Natural killer cell (primary cell): Measurements from ENCODE around the gene SKIL. TPM values are rescaled to one million over a fixed set of nuclear protein-coding genes. Genes with fewer than 3 reads are reported as not detected.

Source experiments
- ATAC-seq, 3 donors: fragments of 150-1000 bp in 2 of 3; fragments of 200-7000 bp in 1 of 3; cut with Tn5 transposase; 1 replicate in 1 of 3; 2 replicates in 2 of 3; pipeline ENCODE4 v1.10.0; 2021; ENCODE audit warnings: mild to moderate bottlenecking in 2 of 3, moderate library complexity in 2 of 3
- DNase-seq, 2 donors: peaks; one replicate each; pipeline versions ENCODE4 v3.0.0 to v3.0.0-alpha.2; 2013 to 2021; ENCODE audit warnings: mixed read lengths in 1 of 2
- H3K27ac ChIP-seq: one replicate; pipeline ENCODE4 v1.5.1; 2013; ENCODE audit warnings: mild to moderate bottlenecking, low read length
- H3K27me3 ChIP-seq: one replicate; pipeline ENCODE4 v1.6.1; 2013; ENCODE audit warnings: low read length; ENCODE audit not compliant: control insufficient read depth, insufficient read depth
- H3K36me3 ChIP-seq: one replicate; pipeline ENCODE4 v1.6.1; 2013; ENCODE audit warnings: low read length; ENCODE audit not compliant: control insufficient read depth, insufficient read depth
- H3K4me1 ChIP-seq: one replicate; pipeline ENCODE4 v1.6.1; 2013; ENCODE audit warnings: low read length; ENCODE audit not compliant: control insufficient read depth, insufficient read depth
- H3K4me3 ChIP-seq: one replicate; pipeline ENCODE4 v1.5.1; 2013; ENCODE audit warnings: low read length
- H3K9me3 ChIP-seq: one replicate; pipeline ENCODE4 v1.6.1; 2013; ENCODE audit warnings: low read length; ENCODE audit not compliant: control insufficient read depth, insufficient read depth
- H3K27ac Mint-ChIP-seq, 2 donors: one replicate each; pipeline ENCODE4 v1.8.0; 2022; ENCODE audit warnings: mild to moderate bottlenecking in 2 of 2, mixed read lengths in 2 of 2, moderate library complexity in 1 of 2
- H3K27me3 Mint-ChIP-seq, 2 donors: one replicate each; pipeline ENCODE4 v1.8.0; 2022; ENCODE audit warnings: low read depth in 2 of 2, mixed read lengths in 2 of 2
- H3K36me3 Mint-ChIP-seq: one replicate; pipeline ENCODE4 v1.8.0; 2022; ENCODE audit warnings: mixed read lengths
- H3K4me1 Mint-ChIP-seq, 2 donors: one replicate each; pipeline ENCODE4 v1.8.0; 2022; ENCODE audit warnings: mixed read lengths in 2 of 2
- H3K4me3 Mint-ChIP-seq: one replicate; pipeline ENCODE4 v1.8.0; 2022; ENCODE audit warnings: mild to moderate bottlenecking, moderate library complexity, mixed read lengths
- H3K9me3 Mint-ChIP-seq, 2 donors: one replicate each; pipeline ENCODE4 v1.8.0; 2022; ENCODE audit warnings: mixed read lengths in 2 of 2
- CTCF ChIP-seq: fragments of 200-600 bp; IDR thresholded peaks from one replicate; pipeline ENCODE4 v1.8.0; 2022; ENCODE audit warnings: antibody characterized with exemption
- WGBS: methylation state at CpG from one replicate; pipeline ENCODE4 v1.1.7; 2013; ENCODE audit warnings: missing lambda C conversion rate; ENCODE audit not compliant: insufficient coverage; 5-methylcytosine and 5-hydroxymethylcytosine counted together
- intact Hi-C: fragments of 100-400 bp; cut with micrococcal nuclease; formaldehyde crosslinking; loops from one replicate; pipeline ENCODE4 v1.14.2; 2022
- total RNA-seq, 4 donors: library from RNA; stranded (reverse); fragments of 120-200 nt in 1 of 4; gene quantifications; one replicate each; pipeline versions ENCODE4 v1.2.3 to v1.2.4, GENCODE V29; 2013 to 2022

Gene SKIL
- total RNA-seq, 3 donors from 2014 or later (not counting 1 experiment from before 2014, with no cell fraction given): 85.5 to 156 (median 96.3) TPM

- H3K27ac Mint-ChIP-seq: no peak overlapping the region
- H3K4me1 ChIP-seq: peaks cover 14% of the 10 kb centered on the region
- peak overlapping the region; percentile 26 for H3K4me3 Mint-ChIP-seq
- 59% methylated on average over 17 of the region's 17 CpGs for WGBS
- peaks cover 15% of the 10 kb centered on the region for H3K27me3 ChIP-seq
- no peaks in the 10 kb centered on the region for H3K36me3 Mint-ChIP-seq
- H3K27ac ChIP-seq: no peak overlapping the region
- no peak overlapping the region for H3K4me3 ChIP-seq
- no peak for DNase-seq
- intact Hi-C loops: no loop called here
- H3K9me3 Mint-ChIP-seq: no peaks in the 10 kb centered on the region
- peaks cover 5 to 15% of the 10 kb centered on the region in 2 donors for H3K4me1 Mint-ChIP-seq
- H3K27me3 Mint-ChIP-seq: peaks cover 32 to 38% of the 10 kb centered on the region in 2 donors
- ATAC-seq: no peak
- H3K36me3 ChIP-seq: no peaks in the 10 kb centered on the region
- H3K9me3 ChIP-seq: no peaks in the 10 kb centered on the region
- TF ChIP-seq CTCF: no peak
Observed at GRCh38 chr3:170420307-170420821, 62.8 kb downstream of the SKIL start.

DNA sequence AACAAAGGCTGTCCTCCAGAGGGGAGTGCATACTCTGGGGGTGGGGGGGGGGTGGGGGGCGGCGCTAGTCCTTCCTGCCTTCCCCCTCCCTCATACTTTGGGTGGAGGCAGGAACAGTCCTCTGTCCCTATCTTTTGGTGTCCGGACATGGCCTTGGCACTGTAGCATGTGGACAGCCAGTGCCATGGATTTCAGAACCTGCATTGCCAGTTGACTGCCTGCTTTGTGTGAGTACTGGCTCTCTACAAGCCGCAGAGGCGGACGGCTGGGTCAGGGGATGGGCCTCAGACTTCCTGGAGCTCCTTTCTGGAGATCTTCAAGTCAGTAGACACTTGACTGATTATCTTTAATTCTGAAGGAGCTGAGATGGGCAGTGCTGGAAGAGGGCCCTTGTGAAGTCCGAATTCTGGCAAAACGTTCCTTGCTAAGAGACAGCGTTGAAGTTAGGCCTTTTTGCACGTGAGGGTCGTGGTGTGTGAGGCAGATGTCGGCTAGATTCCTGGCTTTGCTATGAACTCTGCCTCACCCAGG lies 63.7 kb downstream of the SKIL start:
- peaks cover 9 to 19% of the 10 kb centered on the region in 2 donors for H3K4me1 Mint-ChIP-seq
- H3K36me3 Mint-ChIP-seq: no peaks in the 10 kb centered on the region
- no peak overlapping the region for H3K4me3 Mint-ChIP-seq
- no peak for DNase-seq
- Histone ChIP-seq H3K27ac (no peak overlapping the region), H3K4me1 (peaks cover 14% of the 10 kb centered on the region), H3K27me3 (peaks cover 15% of the 10 kb centered on the region), H3K9me3 (no peaks in the 10 kb centered on the region), H3K36me3 (no peaks in the 10 kb centered on the region), H3K4me3 (no peak overlapping the region)
- H3K27me3 Mint-ChIP-seq: peaks cover 29 to 40% of the 10 kb centered on the region in 2 donors
- TF ChIP-seq CTCF: no peak
- WGBS: 89% methylated on average over 10 of the region's 12 CpGs
- intact Hi-C loops: no loop called here
- no peak overlapping the region for H3K27ac Mint-ChIP-seq
- H3K9me3 Mint-ChIP-seq: no peaks in the 10 kb centered on the region
- ATAC-seq: no peak

DNA sequence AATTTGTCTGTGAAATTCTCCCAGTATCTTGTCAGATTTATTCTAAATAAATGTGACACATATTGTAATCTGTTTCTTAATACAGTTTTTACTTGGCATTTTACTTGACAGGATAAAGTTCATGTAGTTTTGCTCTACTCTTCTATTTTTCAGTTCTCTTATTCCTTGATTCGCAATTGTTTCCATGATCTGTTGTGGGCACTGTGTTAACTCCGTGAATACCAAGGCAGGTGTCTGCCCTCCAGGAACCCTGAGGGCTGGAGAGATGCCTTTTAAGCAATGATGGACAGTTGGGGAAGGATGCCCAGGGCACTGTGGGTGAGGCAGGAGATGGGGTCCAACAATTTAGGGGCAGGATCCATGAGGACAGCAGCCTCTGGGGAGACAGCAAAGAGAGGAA lies 64.2 kb downstream of the SKIL start:
- Histone ChIP-seq H3K27ac (no peak overlapping the region), H3K4me1 (peaks cover 14% of the 10 kb centered on the region), H3K4me3 (no peak overlapping the region), H3K27me3 (peaks cover 15% of the 10 kb centered on the region), H3K36me3 (no peaks in the 10 kb centered on the region), H3K9me3 (no peaks in the 10 kb centered on the region)
- H3K27me3 Mint-ChIP-seq: peaks cover 28 to 36% of the 10 kb centered on the region in 2 donors
- H3K9me3 Mint-ChIP-seq: no peaks in the 10 kb centered on the region
- ATAC-seq (no peak), DNase-seq (no peak)
- intact Hi-C loops: no loop called here
- peaks cover 11 to 20% of the 10 kb centered on the region in 2 donors for H3K4me1 Mint-ChIP-seq
- 86% methylated on average over 2 of the region's 2 CpGs for WGBS
- no peak overlapping the region for H3K4me3 Mint-ChIP-seq
- H3K36me3 Mint-ChIP-seq: no peaks in the 10 kb centered on the region
- no peak overlapping the region for H3K27ac Mint-ChIP-seq
- TF ChIP-seq CTCF: no peak
